ENCODE results near the gene CTSL. TPM values are rescaled to one million over a fixed set of nuclear protein-coding genes. Genes with fewer than 3 reads are reported as not detected.
A peak's percentile ranks its signal among the peaks of the same experiment; 100 is the strongest.
"Not testable (repeated sequence)": the region's sequence is repeated elsewhere in the genome, so short reads cannot be mapped to it uniquely, and the experiment has no call there.

CTSL gene
- total RNA-seq, 1 donor from 2014 or later: 107 TPM

GRCh38 chr9:87720173-87720572 lies 5.7 kb upstream of the CTSL start:
- no peak for DNase-seq (ENCODE audit: low spot score)

- DNase-seq (ENCODE audit: low spot score): no peak
These were observed 3.4 kb upstream of the CTSL start for GRCh38 chr9:87722393-87723088.

GRCh38 chr9:87725356-87725899 lies 491 bp upstream of the CTSL start:
- DNase-seq (ENCODE audit: low spot score): no peak

- no peak for DNase-seq (ENCODE audit: low spot score)
These were observed 3.3 kb downstream of the CTSL start for GRCh38 chr9:87729246-87729645.

- DNase-seq (ENCODE audit: low spot score): no peak
These were observed 5.4 kb downstream of the CTSL start for GRCh38 chr9:87731321-87731720.

GRCh38 chr9:87732344-87732743 lies 6.4 kb downstream of the CTSL start:
- DNase-seq (ENCODE audit: low spot score): no peak

- no peak for DNase-seq (ENCODE audit: low spot score)
These were observed 6.8 kb downstream of the CTSL start for GRCh38 chr9:87732756-87733155.

- DNase-seq (ENCODE audit: low spot score): no peak
These were observed 7.5 kb downstream of the CTSL start for GRCh38 chr9:87733273-87734052.

GRCh38 chr9:87734106-87734505 lies 8.2 kb downstream of the CTSL start:
- DNase-seq (ENCODE audit: low spot score): no peak

GRCh38 chr9:87739546-87739945 lies 13.6 kb downstream of the CTSL start:
- no peak for DNase-seq (ENCODE audit: low spot score)

GRCh38 chr9:87740209-87740608 lies 14.3 kb downstream of the CTSL start:
- no peak for DNase-seq (ENCODE audit: low spot score)

GRCh38 chr9:87741326-87741725 lies 15.4 kb downstream of the CTSL start:
- no peak for DNase-seq (ENCODE audit: low spot score)

GRCh38 chr9:87741891-87742290 lies 16.0 kb downstream of the CTSL start:
- no peak for DNase-seq (ENCODE audit: low spot score)

- DNase-seq (ENCODE audit: low spot score): no peak
These were observed 17.0 kb downstream of the CTSL start for GRCh38 chr9:87742813-87743428.

- not testable (repeated sequence) for DNase-seq (ENCODE audit: low spot score)
These were observed 18.3 kb downstream of the CTSL start for GRCh38 chr9:87744247-87744646.

- no peak for DNase-seq (ENCODE audit: low spot score)
These were observed 20.3 kb downstream of the CTSL start for GRCh38 chr9:87746186-87746585.

GRCh38 chr9:87748881-87749280 lies 23.0 kb downstream of the CTSL start:
- no peak for DNase-seq (ENCODE audit: low spot score)

- no peak for DNase-seq (ENCODE audit: low spot score)
These were observed 23.6 kb downstream of the CTSL start for GRCh38 chr9:87749335-87750035.

GRCh38 chr9:87750726-87751125 lies 24.8 kb downstream of the CTSL start:
- DNase-seq (ENCODE audit: low spot score): no peak

GRCh38 chr9:87751423-87751822 lies 25.5 kb downstream of the CTSL start:
- peak; percentile 57 for DNase-seq (ENCODE audit: low spot score)

GRCh38 chr9:87751868-87752267 lies 25.9 kb downstream of the CTSL start:
- no peak for DNase-seq (ENCODE audit: low spot score)

GRCh38 chr9:87753313-87753712 lies 27.4 kb downstream of the CTSL start:
- no peak for DNase-seq (ENCODE audit: low spot score)

All from mucosa of gallbladder (tissue), 1 donor.